Measurements from ENCODE around the gene TMEM50B. TPM values are rescaled to one million over a fixed set of nuclear protein-coding genes. Genes with fewer than 3 reads are reported as not detected.

TMEM50B gene
- total and polyA plus RNA-seq, 2 of the 8 experiments (the other 6 are each of a cell fraction or from before 2014, with no cell fraction given) = 16.8 to 20.5 TPM

DNA sequence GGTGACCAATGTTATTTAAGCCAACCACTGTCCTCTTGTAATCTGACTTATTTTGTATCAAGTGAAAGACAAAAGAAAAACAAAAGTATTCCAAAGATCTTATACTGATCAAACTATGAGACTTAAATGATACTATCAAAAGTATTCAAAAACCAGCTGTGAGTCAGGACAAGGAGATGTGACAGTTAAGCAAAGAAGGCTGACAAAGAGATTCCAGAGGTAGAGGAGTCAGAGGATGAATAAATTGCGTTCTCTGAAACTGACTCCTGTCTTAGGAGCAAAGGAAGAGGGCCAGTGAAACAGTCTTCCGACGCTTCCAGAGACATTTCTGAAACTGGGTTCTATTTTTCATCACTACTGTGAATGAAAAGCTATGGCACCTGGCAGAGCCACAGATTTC, 20.9 kb downstream of the TMEM50B start (continued):
- TF ChIP-seq JUND (IDR thresholded peaks at IDR 0.05; ENCODE audit: low read length) (no peak), RNF2 (IDR thresholded peaks at IDR 0.05; ENCODE audit: borderline replicate concordance, low read depth, low read length, missing control alignments, poor library complexity, severe bottlenecking) (no peak), YY1 (IDR thresholded peaks at IDR 0.05; ENCODE audit: low read depth, low read length) (no peak), HDAC6 (IDR thresholded peaks at IDR 0.05; ENCODE audit: low read depth, low read length) (no peak), CREB1 (IDR thresholded peaks at IDR 0.05) (no peak), POLR2A (IDR thresholded peaks at IDR 0.05; ENCODE audit: control extremely low read depth in 1 of 2, low read depth in 2 of 2, low read length in 2 of 2) (no peak), KDM4A (IDR thresholded peaks at IDR 0.05; ENCODE audit: low read depth, low read length, severe bottlenecking) (no peak), SAP30 (IDR thresholded peaks at IDR 0.05; ENCODE audit: insufficient read depth, insufficient replicate concordance, low read length) (no peak)
